K562 (cell line): ENCODE results near the gene ZNF750. TPM values are rescaled to one million over a fixed set of nuclear protein-coding genes. Genes with fewer than 3 reads are reported as not detected.

Source experiments
- HEY1 ChIP-seq: fragments of 250-450 bp; sonication (Bioruptor Pico); IDR thresholded peaks from 2 replicates; pipeline ENCODE4 v1.5.0; 2020; ENCODE audit warnings: mild to moderate bottlenecking, moderate library complexity, borderline replicate concordance
- TRIM24 ChIP-seq, 2 experiments: fragments of 450-650 bp; IDR thresholded peaks; 2 replicates each; pipeline ENCODE4 v1.6.1; 2016
- ZBTB1 ChIP-seq: sonication (generic); formaldehyde crosslinking; IDR thresholded peaks from 2 replicates; pipeline ENCODE4 v1.8.1; 2023; ENCODE audit warnings: missing genetic modification reagents, low read depth, mild to moderate bottlenecking, borderline replicate concordance
- polyA plus RNA-seq, 8 experiments: library from polyadenylated mRNA; depleted of rRNA in 4 of 8; stranded (reverse) in 5 of 8; unstranded in 3 of 8; fragments of >200 nt; fragmentation: Nextera tagmentation in 2 of 8; fragmentation: Illumina TruSeq in 1 of 8; extraction: Ambion mirVana in 2 of 8; extraction: Trizol in 1 of 8; gene quantifications; 2 replicates each; pipeline versions ENCODE4 v1.2.1 to v1.2.3, GENCODE V29; 2011 to 2014; ENCODE audit warnings: inconsistent platforms in 1 of 8, missing spikeins in 1 of 8
- total RNA-seq, 7 experiments: library from RNA; depleted of rRNA in 6 of 7; stranded (reverse); fragments of >200 nt in 6 of 7; fragmentation: Illumina TruSeq in 2 of 7; extraction: Trizol in 2 of 7; gene quantifications; 2 replicates each; pipeline versions ENCODE4 v1.2.1 to v1.2.3, GENCODE V29; 2011 to 2021; ENCODE audit warnings: low replicate concordance in 1 of 7
- TF ChIP-seq, protein P1 (sequence below): fragments of 450-650 bp; IDR thresholded peaks from 2 replicates; pipeline ENCODE4 v1.6.1; 2016; ENCODE audit warnings: mild to moderate bottlenecking, moderate library complexity

ZNF750 gene
- total and polyA plus RNA-seq, 9 of the 15 experiments (the other 6 are each of a cell fraction or from before 2014, with no cell fraction given), result not detected

GRCh38 chr17:82822281-82822680 lies 17.5 kb downstream of the ZNF750 start (continued):
- TF ChIP-seq, protein P1, sequence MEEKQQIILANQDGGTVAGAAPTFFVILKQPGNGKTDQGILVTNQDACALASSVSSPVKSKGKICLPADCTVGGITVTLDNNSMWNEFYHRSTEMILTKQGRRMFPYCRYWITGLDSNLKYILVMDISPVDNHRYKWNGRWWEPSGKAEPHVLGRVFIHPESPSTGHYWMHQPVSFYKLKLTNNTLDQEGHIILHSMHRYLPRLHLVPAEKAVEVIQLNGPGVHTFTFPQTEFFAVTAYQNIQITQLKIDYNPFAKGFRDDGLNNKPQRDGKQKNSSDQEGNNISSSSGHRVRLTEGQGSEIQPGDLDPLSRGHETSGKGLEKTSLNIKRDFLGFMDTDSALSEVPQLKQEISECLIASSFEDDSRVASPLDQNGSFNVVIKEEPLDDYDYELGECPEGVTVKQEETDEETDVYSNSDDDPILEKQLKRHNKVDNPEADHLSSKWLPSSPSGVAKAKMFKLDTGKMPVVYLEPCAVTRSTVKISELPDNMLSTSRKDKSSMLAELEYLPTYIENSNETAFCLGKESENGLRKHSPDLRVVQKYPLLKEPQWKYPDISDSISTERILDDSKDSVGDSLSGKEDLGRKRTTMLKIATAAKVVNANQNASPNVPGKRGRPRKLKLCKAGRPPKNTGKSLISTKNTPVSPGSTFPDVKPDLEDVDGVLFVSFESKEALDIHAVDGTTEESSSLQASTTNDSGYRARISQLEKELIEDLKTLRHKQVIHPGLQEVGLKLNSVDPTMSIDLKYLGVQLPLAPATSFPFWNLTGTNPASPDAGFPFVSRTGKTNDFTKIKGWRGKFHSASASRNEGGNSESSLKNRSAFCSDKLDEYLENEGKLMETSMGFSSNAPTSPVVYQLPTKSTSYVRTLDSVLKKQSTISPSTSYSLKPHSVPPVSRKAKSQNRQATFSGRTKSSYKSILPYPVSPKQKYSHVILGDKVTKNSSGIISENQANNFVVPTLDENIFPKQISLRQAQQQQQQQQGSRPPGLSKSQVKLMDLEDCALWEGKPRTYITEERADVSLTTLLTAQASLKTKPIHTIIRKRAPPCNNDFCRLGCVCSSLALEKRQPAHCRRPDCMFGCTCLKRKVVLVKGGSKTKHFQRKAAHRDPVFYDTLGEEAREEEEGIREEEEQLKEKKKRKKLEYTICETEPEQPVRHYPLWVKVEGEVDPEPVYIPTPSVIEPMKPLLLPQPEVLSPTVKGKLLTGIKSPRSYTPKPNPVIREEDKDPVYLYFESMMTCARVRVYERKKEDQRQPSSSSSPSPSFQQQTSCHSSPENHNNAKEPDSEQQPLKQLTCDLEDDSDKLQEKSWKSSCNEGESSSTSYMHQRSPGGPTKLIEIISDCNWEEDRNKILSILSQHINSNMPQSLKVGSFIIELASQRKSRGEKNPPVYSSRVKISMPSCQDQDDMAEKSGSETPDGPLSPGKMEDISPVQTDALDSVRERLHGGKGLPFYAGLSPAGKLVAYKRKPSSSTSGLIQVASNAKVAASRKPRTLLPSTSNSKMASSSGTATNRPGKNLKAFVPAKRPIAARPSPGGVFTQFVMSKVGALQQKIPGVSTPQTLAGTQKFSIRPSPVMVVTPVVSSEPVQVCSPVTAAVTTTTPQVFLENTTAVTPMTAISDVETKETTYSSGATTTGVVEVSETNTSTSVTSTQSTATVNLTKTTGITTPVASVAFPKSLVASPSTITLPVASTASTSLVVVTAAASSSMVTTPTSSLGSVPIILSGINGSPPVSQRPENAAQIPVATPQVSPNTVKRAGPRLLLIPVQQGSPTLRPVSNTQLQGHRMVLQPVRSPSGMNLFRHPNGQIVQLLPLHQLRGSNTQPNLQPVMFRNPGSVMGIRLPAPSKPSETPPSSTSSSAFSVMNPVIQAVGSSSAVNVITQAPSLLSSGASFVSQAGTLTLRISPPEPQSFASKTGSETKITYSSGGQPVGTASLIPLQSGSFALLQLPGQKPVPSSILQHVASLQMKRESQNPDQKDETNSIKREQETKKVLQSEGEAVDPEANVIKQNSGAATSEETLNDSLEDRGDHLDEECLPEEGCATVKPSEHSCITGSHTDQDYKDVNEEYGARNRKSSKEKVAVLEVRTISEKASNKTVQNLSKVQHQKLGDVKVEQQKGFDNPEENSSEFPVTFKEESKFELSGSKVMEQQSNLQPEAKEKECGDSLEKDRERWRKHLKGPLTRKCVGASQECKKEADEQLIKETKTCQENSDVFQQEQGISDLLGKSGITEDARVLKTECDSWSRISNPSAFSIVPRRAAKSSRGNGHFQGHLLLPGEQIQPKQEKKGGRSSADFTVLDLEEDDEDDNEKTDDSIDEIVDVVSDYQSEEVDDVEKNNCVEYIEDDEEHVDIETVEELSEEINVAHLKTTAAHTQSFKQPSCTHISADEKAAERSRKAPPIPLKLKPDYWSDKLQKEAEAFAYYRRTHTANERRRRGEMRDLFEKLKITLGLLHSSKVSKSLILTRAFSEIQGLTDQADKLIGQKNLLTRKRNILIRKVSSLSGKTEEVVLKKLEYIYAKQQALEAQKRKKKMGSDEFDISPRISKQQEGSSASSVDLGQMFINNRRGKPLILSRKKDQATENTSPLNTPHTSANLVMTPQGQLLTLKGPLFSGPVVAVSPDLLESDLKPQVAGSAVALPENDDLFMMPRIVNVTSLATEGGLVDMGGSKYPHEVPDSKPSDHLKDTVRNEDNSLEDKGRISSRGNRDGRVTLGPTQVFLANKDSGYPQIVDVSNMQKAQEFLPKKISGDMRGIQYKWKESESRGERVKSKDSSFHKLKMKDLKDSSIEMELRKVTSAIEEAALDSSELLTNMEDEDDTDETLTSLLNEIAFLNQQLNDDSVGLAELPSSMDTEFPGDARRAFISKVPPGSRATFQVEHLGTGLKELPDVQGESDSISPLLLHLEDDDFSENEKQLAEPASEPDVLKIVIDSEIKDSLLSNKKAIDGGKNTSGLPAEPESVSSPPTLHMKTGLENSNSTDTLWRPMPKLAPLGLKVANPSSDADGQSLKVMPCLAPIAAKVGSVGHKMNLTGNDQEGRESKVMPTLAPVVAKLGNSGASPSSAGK, result no peak
- TF ChIP-seq TRIM24 (IDR thresholded peaks at IDR 0.05), result no peak
- TF ChIP-seq ZBTB1, result no peak
- no peak for TF ChIP-seq HEY1 (CRISPR knock-in tag)
- TF ChIP-seq, all 486 proteins: peak for 0
